Mucosa of stomach (tissue), 1 donor: ENCODE measurements around the gene ROBO1.

Experiments used
- H3K27me3 ChIP-seq: one replicate; pipeline ENCODE4 v1.7.0; 2013; ENCODE audit warnings: mild to moderate bottlenecking, low read length; ENCODE audit not compliant: control insufficient read depth, insufficient read depth
- H3K36me3 ChIP-seq: one replicate; pipeline ENCODE4 v1.7.0; 2013; ENCODE audit warnings: low read length; ENCODE audit not compliant: control insufficient read depth, insufficient read depth
- H3K4me1 ChIP-seq: one replicate; pipeline ENCODE4 v1.7.0; 2013; ENCODE audit warnings: mild to moderate bottlenecking, low read length; ENCODE audit not compliant: control insufficient read depth, insufficient read depth
- H3K4me3 ChIP-seq: one replicate; pipeline ENCODE4 v1.7.0; 2013; ENCODE audit warnings: low read length
- H3K9ac ChIP-seq: one replicate; pipeline ENCODE4 v1.7.0; 2013; ENCODE audit warnings: mild to moderate bottlenecking, low read length, moderate library complexity
- H3K9me3 ChIP-seq: one replicate; pipeline ENCODE4 v1.7.0; 2013; ENCODE audit warnings: mild to moderate bottlenecking, low read length, moderate library complexity; ENCODE audit not compliant: control insufficient read depth
- donor health status: Pancreatic carcinoma.

Gene ROBO1

DNA sequence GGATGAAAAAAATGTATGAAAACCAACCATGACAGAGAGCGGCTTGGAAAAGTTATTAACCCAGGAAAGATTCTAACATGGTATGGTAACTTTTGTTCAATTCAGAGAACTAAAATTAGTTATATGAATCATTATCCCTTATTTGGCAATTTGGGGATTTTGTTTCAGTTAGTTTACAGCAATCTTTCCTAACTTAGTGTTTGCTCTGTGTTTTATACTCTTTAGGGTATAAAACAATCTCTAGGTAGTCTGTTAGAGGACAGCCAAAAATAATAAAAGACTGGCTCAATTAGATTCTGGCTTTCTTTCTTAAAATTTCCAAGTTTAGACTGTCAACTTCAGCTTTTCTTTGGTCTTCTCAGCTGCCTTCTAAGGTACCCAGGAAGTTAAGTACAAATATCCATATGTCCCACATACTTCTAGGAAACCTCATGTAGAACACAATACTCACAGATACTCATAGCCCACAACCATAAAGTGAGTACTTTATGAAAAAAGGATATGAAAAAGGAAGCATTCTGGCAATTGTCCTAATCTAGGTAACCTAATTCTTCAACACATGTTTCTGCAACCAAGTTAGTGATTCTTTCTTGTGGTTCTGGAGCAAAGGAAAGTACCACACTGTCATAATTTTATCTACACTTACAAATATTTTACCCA lies 849.3 kb downstream of the ROBO1 start:
- H3K9ac ChIP-seq, result no peak overlapping the region
- H3K36me3 ChIP-seq, result no peaks in the 10 kb centered on the region
- no peaks in the 10 kb centered on the region for H3K4me1 ChIP-seq
- no peak overlapping the region for H3K4me3 ChIP-seq
- H3K9me3 ChIP-seq, result no peaks in the 10 kb centered on the region
- no peaks in the 10 kb centered on the region for H3K27me3 ChIP-seq

DNA sequence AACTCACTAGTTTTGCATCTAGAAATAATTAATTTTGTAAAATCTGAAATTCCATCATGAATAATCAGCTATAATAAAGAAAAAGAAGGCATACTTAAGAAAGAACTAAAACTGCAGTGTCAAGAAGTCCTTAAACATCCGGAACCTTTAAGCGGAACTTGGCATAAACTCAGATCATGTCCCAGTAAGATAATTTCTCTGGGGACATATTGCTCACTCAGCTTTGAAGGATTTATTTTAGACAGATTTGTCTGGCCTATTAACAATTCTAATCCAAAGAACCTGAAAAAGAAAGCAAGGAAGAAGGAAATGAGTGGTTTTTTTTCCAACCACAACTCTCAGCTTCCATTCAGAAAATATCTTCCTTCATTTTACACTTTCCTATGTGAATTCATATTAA lies 850.3 kb downstream of the ROBO1 start:
- H3K4me3 ChIP-seq, result no peak overlapping the region
- H3K9me3 ChIP-seq, result no peaks in the 10 kb centered on the region
- H3K36me3 ChIP-seq, result no peaks in the 10 kb centered on the region
- no peak overlapping the region for H3K9ac ChIP-seq
- no peaks in the 10 kb centered on the region for H3K27me3 ChIP-seq
- H3K4me1 ChIP-seq, result no peaks in the 10 kb centered on the region

GRCh38 chr3:78913711-78914110 lies 854.1 kb downstream of the ROBO1 start:
- H3K9ac ChIP-seq, result no peak overlapping the region
- no peaks in the 10 kb centered on the region for H3K36me3 ChIP-seq
- H3K27me3 ChIP-seq, result no peaks in the 10 kb centered on the region
- H3K9me3 ChIP-seq, result no peaks in the 10 kb centered on the region
- no peak overlapping the region for H3K4me3 ChIP-seq
- H3K4me1 ChIP-seq, result no peaks in the 10 kb centered on the region

- H3K4me1 ChIP-seq, result no peaks in the 10 kb centered on the region
- no peak overlapping the region for H3K9ac ChIP-seq
- H3K4me3 ChIP-seq, result no peak overlapping the region
- no peaks in the 10 kb centered on the region for H3K36me3 ChIP-seq
- no peaks in the 10 kb centered on the region for H3K9me3 ChIP-seq
- no peaks in the 10 kb centered on the region for H3K27me3 ChIP-seq
Measured at GRCh38 chr3:78912687-78913086, 855.1 kb downstream of the ROBO1 start.

DNA sequence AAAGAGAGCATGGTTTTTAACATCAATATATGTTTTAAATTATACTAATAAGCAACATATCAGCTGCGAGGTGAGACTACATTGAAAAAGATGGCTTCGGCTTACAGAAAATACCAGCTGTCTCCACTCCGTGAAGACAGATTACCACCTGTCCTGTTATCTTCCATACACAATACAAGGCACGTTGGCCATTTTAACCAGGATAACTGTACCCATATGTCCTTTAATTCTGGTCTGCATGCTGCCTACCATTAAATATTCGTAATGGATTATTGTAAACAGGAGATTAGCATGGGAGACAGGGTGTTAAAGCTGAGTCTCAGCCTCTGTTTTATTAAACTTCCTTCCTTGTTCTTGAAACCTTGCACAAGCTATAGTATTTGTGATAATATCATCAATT lies 855.5 kb downstream of the ROBO1 start:
- Histone ChIP-seq H3K4me1 (no peaks in the 10 kb centered on the region), H3K27me3 (no peaks in the 10 kb centered on the region), H3K9me3 (no peaks in the 10 kb centered on the region)

GRCh38 chr3:78911394-78911793 lies 856.4 kb downstream of the ROBO1 start:
- no peak overlapping the region for H3K9ac ChIP-seq
- H3K27me3 ChIP-seq, result no peaks in the 10 kb centered on the region
- no peaks in the 10 kb centered on the region for H3K36me3 ChIP-seq
- H3K9me3 ChIP-seq, result no peaks in the 10 kb centered on the region
- no peak overlapping the region for H3K4me3 ChIP-seq
- no peaks in the 10 kb centered on the region for H3K4me1 ChIP-seq

More for the DNA sequence above, 855.5 kb downstream of the ROBO1 start:
- no peaks in the 10 kb centered on the region for H3K36me3 ChIP-seq
- no peak overlapping the region for H3K9ac ChIP-seq
- H3K4me3 ChIP-seq, result no peak overlapping the region

DNA sequence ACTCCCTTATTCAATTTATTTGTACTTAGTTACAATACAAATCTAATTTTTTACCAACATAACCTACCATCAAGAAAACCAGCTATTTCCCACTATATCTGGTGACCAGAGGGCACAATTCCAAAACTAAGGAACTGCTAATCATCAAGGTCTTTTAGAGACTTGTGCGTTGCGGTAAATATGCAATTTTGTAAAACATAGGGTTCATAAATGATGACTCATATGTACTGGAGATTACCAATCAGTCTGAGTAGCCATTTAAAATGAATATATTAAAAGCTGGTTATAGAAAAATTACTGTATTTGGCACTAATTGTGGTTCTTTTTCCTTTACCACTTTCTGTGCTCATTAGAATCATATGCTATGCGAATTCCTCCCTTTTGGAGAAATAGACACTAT lies 859.6 kb downstream of the ROBO1 start:
- H3K36me3 ChIP-seq, result no peaks in the 10 kb centered on the region
- no peaks in the 10 kb centered on the region for H3K9me3 ChIP-seq
- H3K4me3 ChIP-seq, result no peak overlapping the region
- H3K4me1 ChIP-seq, result no peaks in the 10 kb centered on the region
- no peak overlapping the region for H3K9ac ChIP-seq
- H3K27me3 ChIP-seq, result no peaks in the 10 kb centered on the region

DNA sequence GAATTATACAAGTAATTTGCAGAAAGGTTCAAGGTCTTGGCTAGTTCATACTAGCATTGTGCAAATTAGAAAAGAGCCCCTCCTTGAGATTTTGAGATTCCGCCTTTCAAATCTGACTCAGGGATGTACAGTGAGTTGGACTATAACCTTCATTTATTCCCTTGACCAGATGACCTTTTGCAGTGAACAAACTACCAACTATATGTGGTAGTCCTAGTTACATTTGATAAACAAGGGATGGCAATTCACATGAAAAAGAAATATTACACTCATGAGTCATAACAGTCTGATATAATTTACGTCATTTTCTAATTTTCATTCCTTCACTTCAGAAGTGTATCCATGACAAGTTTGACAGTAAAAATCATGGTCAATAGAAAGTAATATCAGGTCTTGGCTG lies 860.4 kb downstream of the ROBO1 start:
- no peaks in the 10 kb centered on the region for H3K36me3 ChIP-seq
- H3K9ac ChIP-seq, result no peak overlapping the region
- H3K9me3 ChIP-seq, result no peaks in the 10 kb centered on the region
- no peaks in the 10 kb centered on the region for H3K4me1 ChIP-seq
- no peak overlapping the region for H3K4me3 ChIP-seq
- no peaks in the 10 kb centered on the region for H3K27me3 ChIP-seq

- no peaks in the 10 kb centered on the region for H3K4me1 ChIP-seq
- no peak overlapping the region for H3K4me3 ChIP-seq
- H3K36me3 ChIP-seq, result no peaks in the 10 kb centered on the region
- H3K9ac ChIP-seq, result no peak overlapping the region
- no peaks in the 10 kb centered on the region for H3K27me3 ChIP-seq
- no peaks in the 10 kb centered on the region for H3K9me3 ChIP-seq
Measured at GRCh38 chr3:78906930-78907329, 860.9 kb downstream of the ROBO1 start.

- Histone ChIP-seq H3K4me3 (no peak overlapping the region), H3K4me1 (no peaks in the 10 kb centered on the region), H3K9me3 (no peaks in the 10 kb centered on the region), H3K9ac (no peak overlapping the region), H3K36me3 (no peaks in the 10 kb centered on the region), H3K27me3 (no peaks in the 10 kb centered on the region)
Measured at GRCh38 chr3:78906245-78906644, 861.6 kb downstream of the ROBO1 start.

DNA sequence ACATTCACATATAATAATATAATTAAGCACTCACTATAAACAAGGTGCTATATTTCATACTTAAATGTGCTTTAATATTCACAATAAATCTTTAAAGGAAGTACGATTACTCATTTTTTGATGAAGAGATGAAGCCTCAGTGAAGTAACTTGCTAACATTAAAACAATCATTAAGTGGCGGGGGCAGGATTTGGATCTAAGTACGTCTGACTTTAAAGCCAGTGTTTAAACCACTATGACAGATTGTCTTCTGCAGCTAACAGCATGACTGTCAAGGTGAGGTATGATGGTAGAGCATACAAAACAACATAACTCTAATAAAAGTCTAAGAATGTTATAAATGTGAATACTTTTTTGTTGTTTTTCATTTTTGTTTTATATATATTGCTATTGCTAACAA lies 862.1 kb downstream of the ROBO1 start:
- Histone ChIP-seq H3K9ac (no peak overlapping the region), H3K4me3 (no peak overlapping the region), H3K9me3 (no peaks in the 10 kb centered on the region), H3K27me3 (no peaks in the 10 kb centered on the region), H3K4me1 (no peaks in the 10 kb centered on the region), H3K36me3 (no peaks in the 10 kb centered on the region)

- H3K27me3 ChIP-seq, result no peaks in the 10 kb centered on the region
- no peak overlapping the region for H3K9ac ChIP-seq
- no peak overlapping the region for H3K4me3 ChIP-seq
Measured at GRCh38 chr3:78901544-78901943, 866.3 kb downstream of the ROBO1 start.

DNA sequence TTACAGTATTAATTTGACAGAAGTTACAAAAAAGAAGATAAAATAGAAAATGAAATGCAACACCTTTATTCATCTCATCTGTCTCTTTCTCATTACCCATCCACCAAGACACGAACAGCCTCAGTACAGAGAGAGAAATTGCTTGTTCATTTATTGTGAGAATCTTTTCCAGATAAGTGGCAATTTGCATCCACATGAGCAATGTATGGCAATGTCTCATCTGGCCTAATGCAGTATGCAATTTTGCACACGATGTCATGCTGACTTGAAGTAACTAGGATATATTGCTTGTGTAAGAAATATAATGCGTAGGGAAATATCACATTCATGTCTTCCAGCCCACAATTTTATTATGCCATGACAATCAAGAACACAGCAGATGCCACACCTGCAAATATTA lies 866.9 kb downstream of the ROBO1 start:
- Histone ChIP-seq H3K27me3 (no peaks in the 10 kb centered on the region), H3K4me1 (no peaks in the 10 kb centered on the region), H3K9me3 (no peaks in the 10 kb centered on the region), H3K9ac (no peak overlapping the region), H3K4me3 (no peak overlapping the region), H3K36me3 (no peaks in the 10 kb centered on the region)

More at GRCh38 chr3:78901544-78901943, 866.3 kb downstream of the ROBO1 start:
- no peaks in the 10 kb centered on the region for H3K9me3 ChIP-seq
- H3K4me1 ChIP-seq, result no peaks in the 10 kb centered on the region
- H3K36me3 ChIP-seq, result no peaks in the 10 kb centered on the region
